ENCODE results near the gene MTG1.

GRCh38 chr10:133372507-133372906, 21.4 kb upstream of the MTG1 start:
- TF ChIP-seq CTCF (IDR thresholded peaks at IDR 0.05), result no peak
- no peak for TF ChIP-seq POLR2A (IDR thresholded peaks at IDR 0.05)

Data from sigmoid colon (tissue), 3 donors.